Measurements from ENCODE around the gene MEIS2.

DNA sequence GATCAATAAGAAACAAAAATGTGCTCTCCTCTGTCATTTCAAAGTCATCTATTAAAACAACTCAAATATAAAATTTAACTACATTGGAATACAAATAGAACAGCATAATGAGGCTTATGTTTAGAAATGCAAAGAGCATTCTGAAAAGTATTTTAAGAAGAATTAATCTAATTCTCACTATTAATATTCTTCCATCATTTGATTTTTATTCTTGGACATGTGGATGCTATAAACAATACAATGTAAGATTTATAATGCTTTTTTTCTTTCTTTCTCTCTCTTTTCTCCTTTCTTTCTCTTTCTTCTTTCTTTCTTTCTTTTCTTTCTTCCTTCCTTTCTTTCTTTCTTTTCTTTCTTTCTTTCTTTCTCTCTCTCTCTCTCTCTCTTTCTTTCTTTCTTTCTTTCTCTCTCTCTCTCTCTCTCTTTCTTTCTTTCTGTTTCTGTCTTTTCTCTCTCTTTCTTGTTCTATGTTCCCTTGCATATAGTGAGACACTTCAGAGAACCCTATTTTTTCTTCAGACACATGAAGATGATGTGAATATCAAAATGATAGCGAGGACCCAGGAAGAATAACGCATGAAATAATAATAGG lies 32.6 kb upstream of the MEIS2 start:
- TF ChIP-seq, protein P1, sequence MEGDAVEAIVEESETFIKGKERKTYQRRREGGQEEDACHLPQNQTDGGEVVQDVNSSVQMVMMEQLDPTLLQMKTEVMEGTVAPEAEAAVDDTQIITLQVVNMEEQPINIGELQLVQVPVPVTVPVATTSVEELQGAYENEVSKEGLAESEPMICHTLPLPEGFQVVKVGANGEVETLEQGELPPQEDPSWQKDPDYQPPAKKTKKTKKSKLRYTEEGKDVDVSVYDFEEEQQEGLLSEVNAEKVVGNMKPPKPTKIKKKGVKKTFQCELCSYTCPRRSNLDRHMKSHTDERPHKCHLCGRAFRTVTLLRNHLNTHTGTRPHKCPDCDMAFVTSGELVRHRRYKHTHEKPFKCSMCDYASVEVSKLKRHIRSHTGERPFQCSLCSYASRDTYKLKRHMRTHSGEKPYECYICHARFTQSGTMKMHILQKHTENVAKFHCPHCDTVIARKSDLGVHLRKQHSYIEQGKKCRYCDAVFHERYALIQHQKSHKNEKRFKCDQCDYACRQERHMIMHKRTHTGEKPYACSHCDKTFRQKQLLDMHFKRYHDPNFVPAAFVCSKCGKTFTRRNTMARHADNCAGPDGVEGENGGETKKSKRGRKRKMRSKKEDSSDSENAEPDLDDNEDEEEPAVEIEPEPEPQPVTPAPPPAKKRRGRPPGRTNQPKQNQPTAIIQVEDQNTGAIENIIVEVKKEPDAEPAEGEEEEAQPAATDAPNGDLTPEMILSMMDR (IDR thresholded peaks at IDR 0.05): no peak
- TF ChIP-seq POLR2A (IDR thresholded peaks at IDR 0.05) (no peak), EP300 (IDR thresholded peaks at IDR 0.05) (no peak)
